ENCODE data around the gene BAG5.

GRCh38 chr14:103528146-103528586, 34.3 kb downstream of the BAG5 start:
- TF ChIP-seq CTCF (IDR thresholded peaks at IDR 0.05), result no peak
- TF ChIP-seq POLR2AphosphoS5 (IDR thresholded peaks at IDR 0.05), result no peak

Measured in stomach (tissue), 4 donors.